ENCODE results near the gene TAS1R3.

- TF ChIP-seq CTCF (IDR thresholded peaks at IDR 0.05) (no peak), POLR2A (IDR thresholded peaks at IDR 0.05) (no peak)
Measured at GRCh38 chr1:1321477-1321876, 9.6 kb upstream of the TAS1R3 start.

Data from testis (tissue), 2 donors.